ENCODE measurements around the gene CYP26A1.

CYP26A1 gene

DNA sequence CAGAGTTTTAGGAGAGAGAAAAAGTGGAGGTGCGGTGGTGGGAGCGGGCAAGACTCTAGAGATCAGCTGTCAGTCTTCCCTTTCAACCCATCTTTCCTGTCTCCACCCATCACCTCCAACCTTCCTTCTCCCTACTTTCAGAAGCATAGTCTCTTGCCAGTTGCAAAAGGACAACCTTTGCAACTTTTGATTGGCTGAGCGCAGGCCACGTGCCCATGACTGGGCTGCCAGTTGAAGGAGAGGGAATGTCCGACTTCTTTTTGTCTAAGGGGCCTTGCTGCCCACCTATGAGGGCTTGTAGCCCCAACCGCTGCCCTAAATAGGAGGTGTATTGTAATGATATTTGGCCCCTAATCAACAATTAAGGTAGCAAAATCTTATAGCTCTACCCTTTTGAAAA is 12.6 kb downstream of the CYP26A1 start:
- no peak overlapping the region for H3K4me3 ChIP-seq (replicated peaks in 1 of 2; ENCODE audit: low read depth in 2 of 2, low read length in 2 of 2)
- TF ChIP-seq, protein P1, sequence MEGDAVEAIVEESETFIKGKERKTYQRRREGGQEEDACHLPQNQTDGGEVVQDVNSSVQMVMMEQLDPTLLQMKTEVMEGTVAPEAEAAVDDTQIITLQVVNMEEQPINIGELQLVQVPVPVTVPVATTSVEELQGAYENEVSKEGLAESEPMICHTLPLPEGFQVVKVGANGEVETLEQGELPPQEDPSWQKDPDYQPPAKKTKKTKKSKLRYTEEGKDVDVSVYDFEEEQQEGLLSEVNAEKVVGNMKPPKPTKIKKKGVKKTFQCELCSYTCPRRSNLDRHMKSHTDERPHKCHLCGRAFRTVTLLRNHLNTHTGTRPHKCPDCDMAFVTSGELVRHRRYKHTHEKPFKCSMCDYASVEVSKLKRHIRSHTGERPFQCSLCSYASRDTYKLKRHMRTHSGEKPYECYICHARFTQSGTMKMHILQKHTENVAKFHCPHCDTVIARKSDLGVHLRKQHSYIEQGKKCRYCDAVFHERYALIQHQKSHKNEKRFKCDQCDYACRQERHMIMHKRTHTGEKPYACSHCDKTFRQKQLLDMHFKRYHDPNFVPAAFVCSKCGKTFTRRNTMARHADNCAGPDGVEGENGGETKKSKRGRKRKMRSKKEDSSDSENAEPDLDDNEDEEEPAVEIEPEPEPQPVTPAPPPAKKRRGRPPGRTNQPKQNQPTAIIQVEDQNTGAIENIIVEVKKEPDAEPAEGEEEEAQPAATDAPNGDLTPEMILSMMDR (IDR thresholded peaks at IDR 0.05; ENCODE audit: low read depth, low read length), result no peak
- no peak for DNase-seq (ENCODE audit: low read depth in 2 of 2)

DNA sequence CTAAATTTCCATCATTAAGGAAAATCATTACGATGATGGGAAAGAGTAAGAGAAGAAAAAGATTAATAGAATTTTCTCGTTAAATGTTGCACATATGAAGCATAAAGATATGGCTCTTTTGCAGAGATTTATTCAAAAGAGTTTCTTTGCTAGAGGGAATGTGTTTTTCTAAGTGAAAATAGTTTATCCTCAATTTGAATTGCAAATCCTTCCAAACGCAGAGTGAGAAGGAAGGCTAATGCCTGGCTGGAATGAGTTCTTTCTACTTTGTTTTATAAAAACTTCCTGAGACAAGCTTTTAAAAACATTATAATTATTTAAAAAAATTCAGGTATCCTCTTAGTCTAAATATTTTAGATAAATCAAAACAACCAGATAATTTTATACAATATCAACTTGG is 14.2 kb downstream of the CYP26A1 start:
- DNase-seq (ENCODE audit: low read depth in 2 of 2), result no peak
- H3K4me3 ChIP-seq (replicated peaks in 1 of 2; ENCODE audit: low read depth in 2 of 2, low read length in 2 of 2), result no peak overlapping the region
- TF ChIP-seq, protein P1 (IDR thresholded peaks at IDR 0.05; ENCODE audit: low read depth, low read length), result no peak

DNA sequence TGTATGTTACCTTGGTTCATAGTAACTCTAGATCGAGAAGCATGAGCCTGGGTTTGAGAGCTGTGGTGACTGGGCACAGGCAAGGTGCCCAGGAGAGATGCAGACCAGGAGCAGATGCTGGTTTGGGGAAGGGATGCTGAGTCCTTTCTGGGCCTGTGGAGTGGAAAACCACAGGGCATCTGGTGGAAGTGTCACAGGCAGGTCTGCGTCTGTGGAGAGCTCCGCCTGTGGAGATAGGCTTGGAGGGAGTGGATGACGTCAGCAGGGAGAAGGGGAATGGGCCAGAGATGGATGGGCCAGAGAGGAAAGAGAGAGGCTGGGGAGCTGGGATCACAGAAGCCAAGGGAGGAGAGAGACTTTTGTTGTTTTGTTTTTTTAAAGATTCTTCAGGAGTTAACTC is 14.8 kb downstream of the CYP26A1 start:
- DNase-seq (ENCODE audit: low read depth in 2 of 2), result no peak
- no peak overlapping the region for H3K4me3 ChIP-seq (replicated peaks in 1 of 2; ENCODE audit: low read depth in 2 of 2, low read length in 2 of 2)
- TF ChIP-seq, protein P1 (IDR thresholded peaks at IDR 0.05; ENCODE audit: low read depth, low read length), result no peak

DNA sequence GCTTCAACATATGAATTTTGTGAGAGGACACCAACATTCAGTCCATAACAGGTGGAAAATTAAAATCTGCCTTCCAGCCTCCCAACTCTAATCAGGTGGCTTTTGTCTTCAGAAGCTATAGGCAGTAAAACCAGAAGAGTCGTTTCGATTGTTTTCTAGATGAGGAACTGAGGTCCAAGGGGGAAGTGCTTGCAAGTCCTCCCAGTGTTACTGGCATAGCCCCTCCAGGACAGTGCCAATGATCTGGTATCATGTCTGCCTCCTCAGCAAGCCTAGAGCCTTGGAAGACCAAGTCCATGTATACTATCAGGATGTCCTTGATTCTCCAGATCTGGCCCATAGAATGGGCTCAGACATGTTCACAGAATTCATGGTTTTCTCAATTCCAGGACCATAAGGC is 16.9 kb downstream of the CYP26A1 start:
- H3K4me3 ChIP-seq (replicated peaks in 1 of 2; ENCODE audit: low read depth in 2 of 2, low read length in 2 of 2), result no peak overlapping the region
- DNase-seq (ENCODE audit: low read depth in 2 of 2), result no peak
- TF ChIP-seq, protein P1 (IDR thresholded peaks at IDR 0.05; ENCODE audit: low read depth, low read length), result no peak

DNA sequence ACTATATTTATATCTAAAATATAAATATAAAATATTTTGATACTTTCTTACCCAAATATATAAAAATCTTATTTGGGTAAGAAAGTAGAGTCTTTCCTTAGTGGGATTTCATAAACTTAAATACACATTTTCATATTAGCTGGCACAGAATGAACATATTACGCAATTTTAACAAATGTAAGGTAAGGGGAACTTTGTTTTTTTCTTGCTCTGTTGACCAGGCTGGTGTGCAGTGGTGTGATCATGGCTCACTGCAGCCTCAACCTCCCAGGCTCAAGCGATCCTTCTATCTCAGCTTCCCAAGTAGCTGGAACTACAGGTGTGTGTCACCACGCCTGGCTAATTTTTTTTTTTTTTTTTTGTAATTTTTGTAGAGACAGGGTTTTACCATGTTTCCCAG is 18.3 kb downstream of the CYP26A1 start:
- no peak overlapping the region for H3K4me3 ChIP-seq (replicated peaks in 1 of 2; ENCODE audit: low read depth in 2 of 2, low read length in 2 of 2)
- no peak for DNase-seq (ENCODE audit: low read depth in 2 of 2)
- TF ChIP-seq, protein P1 (IDR thresholded peaks at IDR 0.05; ENCODE audit: low read depth, low read length), result no peak

DNA sequence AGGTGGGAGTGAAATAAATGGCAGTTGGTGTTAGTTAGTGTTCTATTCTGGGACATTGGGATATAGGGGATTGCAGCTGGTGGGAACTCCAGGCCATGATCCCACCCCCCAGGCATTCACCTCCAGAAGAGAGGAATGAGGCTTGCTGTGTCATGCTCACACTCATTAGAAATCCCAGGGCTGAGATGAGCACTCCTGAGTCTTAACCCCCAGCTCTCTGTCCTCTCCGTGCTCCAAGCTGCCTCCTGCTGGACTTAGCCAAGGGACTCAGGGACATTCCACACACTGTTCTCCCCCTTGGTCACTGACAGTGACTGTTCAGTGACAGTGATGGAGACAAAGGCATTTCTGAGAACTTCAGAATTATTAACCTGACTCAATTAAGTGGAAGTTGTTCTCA is 21.5 kb downstream of the CYP26A1 start:
- H3K4me3 ChIP-seq (replicated peaks in 1 of 2; ENCODE audit: low read depth in 2 of 2, low read length in 2 of 2), result no peak overlapping the region
- TF ChIP-seq, protein P1 (IDR thresholded peaks at IDR 0.05; ENCODE audit: low read depth, low read length), result peak; percentile 11
- DNase-seq (ENCODE audit: low read depth in 2 of 2), result no peak

DNA sequence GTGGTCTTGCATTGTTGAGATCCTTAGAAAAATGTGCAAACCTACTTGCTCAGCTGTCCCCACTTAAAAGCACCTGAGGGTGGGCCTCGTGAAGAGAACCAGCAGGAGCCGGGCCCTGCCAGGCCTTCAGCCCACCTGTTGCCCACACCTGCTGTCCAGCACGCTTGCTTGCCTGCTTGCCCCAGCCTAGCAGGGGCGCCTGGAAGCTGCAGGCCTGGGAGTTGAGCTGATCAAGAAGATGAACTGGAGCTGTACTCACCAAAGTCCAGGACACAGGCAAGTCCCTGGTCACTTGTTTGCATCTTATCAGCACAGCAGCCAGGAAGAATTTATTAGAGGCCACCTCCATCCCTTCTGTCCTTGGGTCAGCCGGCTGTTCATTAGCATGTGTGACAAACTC is 23.2 kb downstream of the CYP26A1 start:
- no peak for DNase-seq (ENCODE audit: low read depth in 2 of 2)
- TF ChIP-seq, protein P1 (IDR thresholded peaks at IDR 0.05; ENCODE audit: low read depth, low read length), result no peak

More for the DNA sequence above, 23.2 kb downstream of the CYP26A1 start:
- no peak overlapping the region for H3K4me3 ChIP-seq (replicated peaks in 1 of 2; ENCODE audit: low read depth in 2 of 2, low read length in 2 of 2)

All from cardiac fibroblast (primary cell).